Right lobe of liver (tissue), 4 donors: ENCODE measurements around the gene IL13RA1.

Experiments used
- CTCF ChIP-seq, 4 donors: fragments of 200-600 bp in 3 of 4; fragments of 450-650 bp in 1 of 4; IDR thresholded peaks; one replicate each; pipeline versions ENCODE4 v1.5.1 to v1.8.0; 2016 to 2022; ENCODE audit warnings: antibody characterized with exemption in 4 of 4, mild to moderate bottlenecking in 2 of 4
- POLR2A ChIP-seq: fragments of 450-650 bp; IDR thresholded peaks from one replicate; pipeline ENCODE4 v1.6.1; 2017; ENCODE audit warnings: antibody characterized with exemption, mild to moderate bottlenecking
- donor health status: DM: no; HTN: no; CAD: no.
- donor health status: DM: no; HTN: no; CAD: no.
- donor health status: DM: no; HTN: yes; CAD: no.

DNA sequence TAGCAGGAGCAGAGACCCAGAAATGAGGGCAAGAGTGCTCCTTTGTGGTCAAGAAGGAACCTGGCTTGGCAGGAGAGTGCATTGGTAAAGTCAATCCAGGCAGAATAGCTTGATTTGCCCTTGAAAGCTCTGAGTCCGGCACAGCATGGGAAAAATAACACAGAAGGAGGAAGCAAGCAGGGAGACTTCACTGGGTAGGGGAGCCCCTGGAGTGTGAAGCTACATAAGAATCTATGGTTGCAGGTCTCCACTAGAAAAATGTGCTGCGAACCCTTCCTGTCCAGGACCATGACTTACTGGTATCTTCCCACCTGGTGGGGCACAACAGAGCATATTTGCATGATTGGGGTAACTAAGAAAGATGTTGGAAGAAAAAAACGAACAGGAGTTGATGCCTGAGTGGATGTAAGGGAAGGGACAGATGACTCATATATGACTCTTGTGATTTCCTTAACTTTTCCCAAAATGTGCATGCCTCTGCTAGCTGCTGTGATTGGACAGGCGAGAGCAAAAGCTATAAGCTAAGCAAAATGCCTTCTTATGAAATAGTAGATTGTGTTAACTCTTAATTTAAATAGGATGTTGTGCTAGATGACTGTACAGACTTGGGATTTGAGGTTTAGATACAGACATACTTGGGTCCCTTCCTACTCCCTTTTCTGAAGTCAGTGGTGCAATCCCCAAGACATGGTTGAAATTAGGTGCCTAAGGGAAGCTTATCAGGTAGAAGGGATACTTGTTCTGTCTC, 3.3 kb downstream of the IL13RA1 start:
- TF ChIP-seq CTCF (IDR thresholded peaks at IDR 0.05): no peak
- no peak for TF ChIP-seq POLR2A
